ENCODE data around the gene HOXB2. TPM values are rescaled to one million over a fixed set of nuclear protein-coding genes. Genes with fewer than 3 reads are reported as not detected.

Gene HOXB2
- total and polyA plus RNA-seq, 9 of the 15 experiments (the other 6 are each of a cell fraction or from before 2014, with no cell fraction given): 2.1 to 97.7 (median 21.2) TPM

- TF ChIP-seq IFI16 (CRISPR knock-in tag; IDR thresholded peaks at IDR 0.05): no peak
- 0 out of 4 replicates have a peak, but pooled peaks of 1 of the 2 experiments have one; percentile 26 for TF ChIP-seq ETV6 (IDR thresholded peaks at IDR 0.05; ENCODE audit: borderline replicate concordance in 1 of 2, low read depth in 2 of 2, low read length in 1 of 2)
- no peak for TF ChIP-seq ETV6 (CRISPR knock-in tag; IDR thresholded peaks at IDR 0.05; ENCODE audit: borderline replicate concordance)
- TF ChIP-seq MXI1 (IDR thresholded peaks at IDR 0.05; ENCODE audit: low read depth, low read length): no peak
- no peak for TF ChIP-seq HOMEZ (CRISPR knock-in tag; IDR thresholded peaks at IDR 0.05)
- TF ChIP-seq ZNF212 (CRISPR knock-in tag; IDR thresholded peaks at IDR 0.05): no peak
- TF ChIP-seq GATAD2B (IDR thresholded peaks at IDR 0.05; ENCODE audit: borderline replicate concordance): no peak
- TF ChIP-seq NR2F6 (CRISPR knock-in tag; IDR thresholded peaks at IDR 0.05): no peak
- TF ChIP-seq HDAC1 (IDR thresholded peaks at IDR 0.05): peak in 1 of 2 experiments; percentile 29; a peak in 1 of 4 replicates
- TF ChIP-seq RBM25 (IDR thresholded peaks at IDR 0.05; ENCODE audit: low read depth, low read length, severe bottlenecking): no peak
- TF ChIP-seq TCF3 (CRISPR knock-in tag; IDR thresholded peaks at IDR 0.05): peak; percentile 58
These were observed 25.5 kb downstream of the HOXB2 start (continued) for GRCh38 chr17:48519427-48519826.

DNA sequence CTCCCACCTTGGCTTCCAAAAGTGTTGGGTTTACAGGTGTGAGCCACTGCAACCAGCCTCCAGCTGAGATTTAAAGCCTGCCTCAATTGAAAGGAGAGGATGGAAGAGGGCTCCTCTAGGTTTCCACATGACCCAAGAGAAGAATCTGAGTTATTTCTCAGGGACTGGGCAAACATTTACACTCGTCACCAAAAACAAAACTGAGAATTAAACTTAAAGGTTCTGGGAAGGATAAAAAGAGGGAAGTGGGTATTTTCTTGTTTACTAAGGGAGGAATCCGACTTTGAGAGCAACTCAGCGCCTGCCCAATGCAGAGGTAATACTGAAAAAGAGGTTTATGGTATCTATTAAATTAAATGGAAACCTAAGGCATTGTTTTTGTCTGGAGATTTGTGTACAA lies 27.4 kb downstream of the HOXB2 start:
- Histone ChIP-seq H3K36me3 (ENCODE audit: control insufficient read depth, insufficient read depth, low read length) (no peaks in the 10 kb centered on the region), H4K20me1 (replicated peaks; ENCODE audit: control insufficient read depth, insufficient read depth, low read length) (no peaks in the 10 kb centered on the region), H3K4me1 (replicated peaks in 1 of 2; ENCODE audit: control insufficient read depth in 2 of 2, insufficient read depth in 2 of 2, low read length in 2 of 2) (peaks cover 5 to 45% of the 10 kb centered on the region in 2 experiments), H3K9me1 (ENCODE audit: control insufficient read depth, insufficient read depth, low read length) (no peaks in the 10 kb centered on the region), H3K4me3 (no peak overlapping the region), H3K9me3 (replicated peaks; ENCODE audit: control insufficient read depth, insufficient read depth, low read depth, low read length) (no peaks in the 10 kb centered on the region), H2AFZ (ENCODE audit: low read depth, low read length) (no peak overlapping the region), H3K27me3 (ENCODE audit: control insufficient read depth in 2 of 2, insufficient read depth in 2 of 2, low read length in 2 of 2) (no peaks in the 10 kb centered on the region), H3K79me2 (ENCODE audit: control insufficient read depth, insufficient read depth, low read length) (no peaks in the 10 kb centered on the region), H3K4me2 (ENCODE audit: insufficient read depth, low read length) (no peak overlapping the region), H3K27ac (ENCODE audit: extremely low read depth, low read depth, low read length) (no peak overlapping the region), H3K9ac (ENCODE audit: insufficient read depth in 1 of 2, low read depth in 2 of 2, low read length in 2 of 2) (no peak overlapping the region)
- CTCF ChIA-PET (ENCODE audit: low intra/inter-chr PET ratio): no interaction called here
- no peak for DNase-seq (ENCODE audit: extremely low read depth in 1 of 4, low spot score in 3 of 4)
- no peak for FAIRE-seq
- BruUV-seq (replicated peaks): no TSS peak
- no peak for ATAC-seq
- intact Hi-C loops (cut with micrococcal nuclease) (no loop called here), in situ Hi-C loops (cut with MboI) (no loop called here)
- 20% methylated on average over 3 of the region's 3 CpGs for WGBS (ENCODE audit: insufficient coverage, low coverage, missing lambda C conversion rate)
- POLR2A ChIA-PET: interaction anchor here (1.5 kb wide), 1 partner anchor 29 kb away, joined by 3 read pairs; no protein-coding TSS in a partner anchor
- TF ChIP-seq GATAD2A (IDR thresholded peaks at IDR 0.05) (no peak), ZEB2 (IDR thresholded peaks at IDR 0.05) (no peak), HINFP (tag; conservative IDR thresholded peaks at IDR 0.05; ENCODE audit: low read depth) (no peak), CREB3L1 (IDR thresholded peaks at IDR 0.05; ENCODE audit: borderline replicate concordance, low read depth) (no peak), HNRNPUL1 (IDR thresholded peaks at IDR 0.05; ENCODE audit: low read length) (no peak), ZNF764 (CRISPR knock-in tag; IDR thresholded peaks at IDR 0.05; ENCODE audit: low read depth) (no peak)
